ENCODE measurements around the gene ADAM15.

DNA sequence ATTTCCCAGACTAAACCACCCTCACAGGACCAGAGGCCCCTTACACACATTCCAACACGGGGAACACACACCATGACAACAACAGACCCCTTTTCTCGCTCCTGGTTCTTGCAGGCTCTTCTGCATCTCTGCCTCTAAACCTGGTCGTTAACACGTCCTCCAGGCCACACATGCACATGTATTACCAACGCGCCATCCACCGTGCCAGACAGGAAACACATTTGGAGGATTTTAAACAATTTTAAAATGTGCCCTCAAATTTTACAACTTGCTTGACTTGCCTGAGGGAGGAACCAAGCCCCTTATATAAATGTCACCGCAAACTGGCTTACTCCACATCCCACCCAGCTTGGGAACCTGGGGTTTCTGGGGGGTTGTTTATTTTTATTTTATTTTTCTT, 59.7 kb downstream of the ADAM15 start:
- TF ChIP-seq, protein P1, sequence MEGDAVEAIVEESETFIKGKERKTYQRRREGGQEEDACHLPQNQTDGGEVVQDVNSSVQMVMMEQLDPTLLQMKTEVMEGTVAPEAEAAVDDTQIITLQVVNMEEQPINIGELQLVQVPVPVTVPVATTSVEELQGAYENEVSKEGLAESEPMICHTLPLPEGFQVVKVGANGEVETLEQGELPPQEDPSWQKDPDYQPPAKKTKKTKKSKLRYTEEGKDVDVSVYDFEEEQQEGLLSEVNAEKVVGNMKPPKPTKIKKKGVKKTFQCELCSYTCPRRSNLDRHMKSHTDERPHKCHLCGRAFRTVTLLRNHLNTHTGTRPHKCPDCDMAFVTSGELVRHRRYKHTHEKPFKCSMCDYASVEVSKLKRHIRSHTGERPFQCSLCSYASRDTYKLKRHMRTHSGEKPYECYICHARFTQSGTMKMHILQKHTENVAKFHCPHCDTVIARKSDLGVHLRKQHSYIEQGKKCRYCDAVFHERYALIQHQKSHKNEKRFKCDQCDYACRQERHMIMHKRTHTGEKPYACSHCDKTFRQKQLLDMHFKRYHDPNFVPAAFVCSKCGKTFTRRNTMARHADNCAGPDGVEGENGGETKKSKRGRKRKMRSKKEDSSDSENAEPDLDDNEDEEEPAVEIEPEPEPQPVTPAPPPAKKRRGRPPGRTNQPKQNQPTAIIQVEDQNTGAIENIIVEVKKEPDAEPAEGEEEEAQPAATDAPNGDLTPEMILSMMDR (IDR thresholded peaks at IDR 0.05): no peak
- no peak for TF ChIP-seq ZFX (IDR thresholded peaks at IDR 0.05; ENCODE audit: borderline replicate concordance)

Measured in 22Rv1 (cell line).